ENCODE results near the gene VPS51. TPM values are rescaled to one million over a fixed set of nuclear protein-coding genes. Genes with fewer than 3 reads are reported as not detected.

Gene VPS51
- total RNA-seq, 2 experiments from 2014 or later: 99.2 to 104 TPM

DNA sequence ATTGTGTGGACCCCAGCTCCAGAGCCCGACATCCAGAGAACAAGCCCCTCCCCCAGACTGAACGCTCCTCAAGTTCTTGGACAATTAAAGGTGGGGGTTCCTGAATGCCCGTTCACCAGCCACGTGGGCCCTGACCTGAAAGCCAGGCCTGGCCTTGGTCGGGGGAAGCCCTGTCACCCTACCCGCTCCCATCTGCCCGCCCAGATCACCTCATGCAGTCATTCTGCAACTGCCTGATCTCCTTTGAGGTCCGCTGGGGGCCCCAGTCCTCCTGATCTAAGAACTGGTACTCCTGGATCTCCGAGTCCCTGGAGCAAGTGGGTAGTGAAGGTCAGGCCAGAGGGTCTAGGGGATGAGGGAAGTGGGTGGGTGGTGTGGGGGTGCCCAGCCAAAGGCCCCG lies 28.6 kb upstream of the VPS51 start:
- ChIA-PET POLR2A (no interaction called here), CTCF (interaction anchor here (0.6 kb wide), 1 partner anchor 15 kb away, joined by 4 read pairs; no protein-coding TSS in a partner anchor)

DNA sequence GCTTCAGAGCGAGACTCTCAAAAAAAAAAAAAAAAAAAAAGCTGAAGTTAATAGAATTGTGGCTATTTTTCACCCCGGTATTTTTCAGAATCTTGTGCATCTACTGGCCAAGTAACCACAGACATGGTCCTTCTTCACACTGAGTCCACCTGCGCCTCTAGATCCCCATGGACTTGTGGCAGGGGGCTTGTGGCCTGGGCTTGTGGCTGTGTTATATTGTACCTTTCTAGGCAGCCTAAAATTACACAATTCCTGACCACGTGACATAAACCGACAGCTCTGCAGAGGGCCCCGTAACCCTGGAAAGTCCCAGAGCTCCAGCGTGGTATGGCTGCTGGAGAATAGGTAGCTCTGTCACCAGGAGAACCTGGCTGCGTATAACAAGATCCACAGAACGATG lies 26.8 kb upstream of the VPS51 start:
- CTCF ChIA-PET: interaction anchor here (1.0 kb wide), 1 partner anchor 55 kb away, joined by 4 read pairs; the partner anchor contains the start of gene ARL2
- POLR2A ChIA-PET: no interaction called here

DNA sequence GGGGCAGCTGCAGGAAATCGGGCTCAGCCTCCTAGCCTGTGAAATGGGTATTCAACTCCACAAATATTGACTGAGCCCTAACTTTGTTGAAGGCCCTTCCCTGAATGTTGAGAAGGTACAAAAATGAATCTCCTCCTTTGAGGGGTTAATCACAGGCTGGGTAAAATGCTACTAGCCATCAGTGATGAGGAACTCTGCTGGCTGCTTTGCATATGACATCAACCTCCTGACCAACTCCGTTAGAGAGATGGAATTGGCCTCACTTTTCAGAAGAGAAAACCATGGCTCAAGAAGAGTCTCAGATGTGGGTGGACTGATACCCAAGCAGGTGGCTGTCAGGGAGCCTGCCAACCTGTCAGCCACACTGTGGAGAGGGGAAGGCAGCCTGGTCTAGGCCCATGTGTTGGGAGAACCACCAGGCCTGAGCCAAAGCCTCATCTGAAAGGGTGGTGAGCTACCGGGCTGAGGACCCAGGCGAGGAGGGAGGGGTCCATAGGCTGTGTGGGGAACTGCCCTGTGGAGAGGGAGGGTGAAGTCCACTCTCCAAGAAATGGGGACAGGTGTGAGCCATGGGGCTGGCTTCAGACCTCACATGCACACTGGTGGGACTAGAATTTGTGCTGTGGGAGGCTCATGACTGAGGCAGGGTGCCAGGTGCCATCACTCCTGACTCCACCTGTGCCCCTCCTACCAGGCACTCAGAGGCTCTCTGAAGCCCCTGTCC lies 23.9 kb upstream of the VPS51 start:
- POLR2A ChIA-PET: interaction anchor here (1.2 kb wide), 1 partner anchor 11 kb away, joined by 3 read pairs; the partner anchor contains the start of gene CDCA5
- CTCF ChIA-PET: no interaction called here

GRCh38 chr11:65072631-65072966 lies 23.4 kb upstream of the VPS51 start:
- POLR2A ChIA-PET: no interaction called here
- CTCF ChIA-PET: interaction anchor here (0.7 kb wide), 1 partner anchor 124 kb away, joined by 3 read pairs; no protein-coding TSS in a partner anchor

- CTCF ChIA-PET: interaction anchor here (0.6 to 1.9 kb wide), 2 partner anchors 14 to 45 kb away, joined by 3 read pairs; no protein-coding TSS in a partner anchor
- POLR2A ChIA-PET: interaction anchor here (1.1 kb wide), 1 partner anchor 32 kb away, joined by 3 read pairs; no protein-coding TSS in a partner anchor
Observed at GRCh38 chr11:65077451-65077850, 18.6 kb upstream of the VPS51 start.

DNA sequence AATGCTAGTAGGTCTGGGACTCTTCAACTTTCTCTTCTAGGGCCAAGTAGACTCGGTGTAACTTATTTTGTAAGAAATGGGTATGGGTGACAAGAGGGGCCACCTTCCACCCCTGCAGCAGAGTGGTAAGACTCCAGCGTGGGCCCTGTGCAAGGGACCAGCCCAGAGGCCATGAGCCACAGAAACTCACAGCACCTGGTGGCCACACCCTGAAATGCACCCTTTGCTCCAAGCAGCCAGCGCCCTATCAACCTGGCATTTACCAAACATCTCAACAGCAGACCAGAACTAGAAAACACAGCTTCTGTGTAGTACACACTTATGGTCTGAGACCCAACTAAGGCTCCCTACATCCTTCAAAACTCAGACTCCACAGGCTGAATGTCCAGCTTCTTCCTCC lies 17.9 kb upstream of the VPS51 start:
- POLR2A ChIA-PET: no interaction called here

GRCh38 chr11:65078786-65079342 lies 17.1 kb upstream of the VPS51 start:
- ChIA-PET POLR2A (interaction anchor here (0.6 kb wide), 1 partner anchor 16 kb away, joined by 5 read pairs; no protein-coding TSS in a partner anchor), CTCF (interaction anchor here (0.7 to 1.9 kb wide), 3 partner anchors 15 to 155 kb away, joined by 3 to 5 read pairs (median 3); partner anchors contain the start of gene ARL2)

More for the DNA sequence above, 17.9 kb upstream of the VPS51 start:
- CTCF ChIA-PET: interaction anchor here (1.7 to 1.9 kb wide), 2 partner anchors 15 to 64 kb away, joined by 3 to 5 read pairs; partner anchors contain the start of gene ARL2

- POLR2A ChIA-PET: interaction anchor here (0.6 to 1.9 kb wide), 7 partner anchors 11 to 69 kb away, joined by 3 to 8 read pairs (median 3); partner anchors contain the start of genes ARL2, FAU, MRPL49 and VPS51
- CTCF ChIA-PET: interaction anchor here (0.6 to 1.2 kb wide), 3 partner anchors 28 to 238 kb away, joined by 3 read pairs; partner anchors contain the start of gene TM7SF2
Observed at GRCh38 chr11:65083134-65083833, 12.7 kb upstream of the VPS51 start.

DNA sequence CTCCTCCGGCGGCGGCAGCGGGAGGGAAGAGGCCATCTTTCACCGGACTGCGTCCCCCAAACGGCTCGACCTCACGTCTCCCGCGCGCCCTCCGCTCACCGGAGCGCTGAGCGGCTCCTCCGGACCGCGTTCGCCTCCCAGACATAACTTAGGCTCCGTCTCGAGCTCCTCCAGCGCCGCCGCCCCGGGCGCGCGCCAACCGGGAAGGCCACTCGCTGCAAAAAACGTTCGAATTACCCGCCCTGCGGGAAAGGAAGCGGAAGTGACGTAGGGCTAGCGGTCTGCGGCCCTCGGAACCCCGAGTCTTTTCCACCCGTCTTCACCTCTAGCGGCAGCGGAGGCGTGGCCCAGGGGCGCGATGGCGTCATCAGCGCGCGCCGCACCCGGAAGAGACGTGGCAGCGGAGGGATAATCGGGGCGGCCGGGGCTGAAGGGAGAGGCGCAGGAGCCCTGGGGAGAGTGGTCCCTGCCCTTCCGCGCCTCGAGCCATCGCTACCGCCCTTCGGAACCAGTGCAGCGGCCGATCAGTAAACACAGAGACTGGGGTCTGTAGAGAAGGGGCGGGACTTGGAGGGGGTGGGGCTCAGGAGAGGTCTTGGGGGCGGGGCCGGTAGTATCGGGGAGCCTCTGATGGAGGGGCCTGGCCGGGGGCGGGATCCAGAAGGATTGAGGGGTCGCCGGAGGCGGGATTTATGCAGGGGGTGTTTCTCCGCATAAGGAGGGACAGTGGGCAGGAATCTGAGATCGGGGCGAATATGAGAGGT lies 12.0 kb upstream of the VPS51 start, which contains the start of the genes CDCA5 and ZFPL1:
Gene CDCA5, minus strand, starts transcription at position 207 of the 764 bp plus-strand sequence. Its CDS starts 62 bp downstream, at position 145.
Gene ZFPL1, plus strand, starts transcription at position 389 of the 764 bp plus-strand sequence. CDS start 477 bp downstream, outside the sequence.
- ChIA-PET POLR2A (interaction anchor here (1.0 to 1.9 kb wide), 5 partner anchors 10 to 70 kb away, joined by 3 to 6 read pairs (median 3); partner anchors contain the start of genes ARL2 and VPS51), CTCF (no interaction called here)

- CTCF ChIA-PET: interaction anchor here (0.9 to 1.4 kb wide), 4 partner anchors 9 to 34 kb away, joined by 3 read pairs; no protein-coding TSS in a partner anchor
- POLR2A ChIA-PET: interaction anchor here (0.7 to 0.9 kb wide), 2 partner anchors 11 to 70 kb away, joined by 3 read pairs; partner anchors contain the start of gene VPS51
Observed at GRCh38 chr11:65084598-65085375, 11.2 kb upstream of the VPS51 start.

DNA sequence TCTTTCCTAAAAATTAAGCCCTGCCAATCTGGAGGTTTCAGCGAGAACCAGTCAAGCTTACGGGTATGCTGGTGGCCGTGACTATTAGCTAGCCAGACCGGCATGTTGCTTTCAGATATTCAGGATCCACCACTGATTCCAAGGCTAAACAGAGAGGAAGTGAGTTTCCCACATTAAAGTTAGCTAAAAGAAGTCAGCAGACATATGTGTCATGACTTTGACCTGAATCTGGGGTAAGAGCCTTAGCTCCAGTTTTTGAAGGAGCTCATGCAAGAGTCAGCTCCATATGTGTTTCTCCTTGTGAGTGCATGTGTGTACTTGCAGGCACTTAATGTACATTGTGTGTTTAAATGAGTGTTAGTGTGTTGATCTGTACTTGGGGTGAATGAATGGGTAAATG lies 10.6 kb upstream of the VPS51 start:
- CTCF ChIA-PET: interaction anchor here (0.9 to 1.4 kb wide), 4 partner anchors 10 to 33 kb away, joined by 3 read pairs; no protein-coding TSS in a partner anchor
- POLR2A ChIA-PET: interaction anchor here (0.7 to 0.9 kb wide), 2 partner anchors 10 to 71 kb away, joined by 3 read pairs; partner anchors contain the start of gene VPS51

GRCh38 chr11:65086809-65087208 lies 9.2 kb upstream of the VPS51 start:
- CTCF ChIA-PET: interaction anchor here (0.5 kb wide), 1 partner anchor 66 kb away, joined by 3 read pairs; no protein-coding TSS in a partner anchor
- POLR2A ChIA-PET: interaction anchor here (1.5 kb wide), 1 partner anchor 10 kb away, joined by 6 read pairs; the partner anchor contains the start of gene VPS51

- CTCF ChIA-PET: interaction anchor here (0.5 kb wide), 1 partner anchor 67 kb away, joined by 3 read pairs; no protein-coding TSS in a partner anchor
- POLR2A ChIA-PET: interaction anchor here (1.5 kb wide), 1 partner anchor 9 kb away, joined by 6 read pairs; the partner anchor contains the start of gene VPS51
Observed at GRCh38 chr11:65087216-65087615, 8.8 kb upstream of the VPS51 start.

DNA sequence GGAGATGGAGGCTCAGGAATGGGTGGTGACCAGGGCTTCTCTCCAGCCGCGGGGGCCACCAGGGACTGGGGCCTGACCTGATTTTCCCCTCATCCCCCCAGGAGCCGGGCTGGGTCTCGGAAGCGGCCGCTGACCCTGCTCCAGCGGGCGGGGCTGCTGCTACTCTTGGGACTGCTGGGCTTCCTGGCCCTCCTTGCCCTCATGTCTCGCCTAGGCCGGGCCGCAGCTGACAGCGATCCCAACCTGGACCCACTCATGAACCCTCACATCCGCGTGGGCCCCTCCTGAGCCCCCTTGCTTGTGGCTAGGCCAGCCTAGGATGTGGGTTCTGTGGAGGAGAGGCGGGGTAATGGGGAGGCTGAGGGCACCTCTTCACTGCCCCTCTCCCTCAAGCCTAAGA lies 8.2 kb upstream of the VPS51 start:
- CTCF ChIA-PET: no interaction called here
- POLR2A ChIA-PET: no interaction called here

- ChIA-PET CTCF (no interaction called here), POLR2A (no interaction called here)
Observed at GRCh38 chr11:65089621-65090020, 6.4 kb upstream of the VPS51 start.

DNA sequence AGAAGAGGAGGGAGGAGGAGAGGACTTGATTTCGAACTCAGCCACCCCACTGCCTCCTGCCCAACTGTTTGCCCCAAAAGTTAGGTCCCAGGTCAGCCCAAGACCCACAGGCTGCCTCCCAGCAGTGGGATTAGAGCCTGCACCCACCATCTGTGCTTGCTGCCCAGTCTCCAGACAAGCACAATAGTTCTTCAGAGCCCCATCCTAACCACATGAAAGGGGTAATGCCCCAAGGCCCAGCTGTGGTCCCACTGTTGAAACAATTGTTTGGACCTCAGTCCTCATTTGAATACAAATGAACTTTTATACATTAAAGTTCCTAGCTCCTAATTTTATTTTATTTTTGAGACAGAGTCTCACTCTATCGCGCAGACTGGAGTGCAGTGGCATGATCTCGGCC lies 5.4 kb upstream of the VPS51 start:
- ChIA-PET POLR2A (interaction anchor here (0.6 kb wide), 1 partner anchor 1252 kb away, joined by 3 read pairs; no protein-coding TSS in a partner anchor), CTCF (interaction anchor here (0.6 to 0.9 kb wide), 2 partner anchors 21 to 58 kb away, joined by 3 read pairs; partner anchors contain the start of gene TM7SF2)

- ChIA-PET CTCF (interaction anchor here (10.6 kb wide), 1 partner anchor 16 kb away, joined by 109 read pairs; the partner anchor contains the start of gene TM7SF2), POLR2A (interaction anchor here (0.7 to 1.7 kb wide), 6 partner anchors 9 to 27 kb away, joined by 3 to 17 read pairs (median 5); partner anchors contain the start of genes CDCA5, MRPL49, TM7SF2 and ZFPL1)
Observed at GRCh38 chr11:65095427-65095826, 587 bp upstream of the VPS51 start.
